HepG2 (cell line): ENCODE results near the gene C1QTNF12. TPM values are rescaled to one million over a fixed set of nuclear protein-coding genes. Genes with fewer than 3 reads are reported as not detected.

Experiments
- CHD4 ChIP-seq: fragments of 200-600 bp; sonication (generic); IDR thresholded peaks from 2 replicates; pipeline ENCODE4 v1.7.0; 2017; ENCODE audit warnings: mild to moderate bottlenecking, low read length, borderline replicate concordance
- FOXJ3 ChIP-seq: sonication (generic); formaldehyde crosslinking; IDR thresholded peaks from 2 replicates; pipeline ENCODE4 v1.4.0; 2020; ENCODE audit warnings: missing genetic modification reagents, mild to moderate bottlenecking, borderline replicate concordance
- HIC2 ChIP-seq: sonication (generic); formaldehyde crosslinking; IDR thresholded peaks from 2 replicates; pipeline ENCODE4 v1.9.0; 2022; ENCODE audit warnings: low read depth, missing genetic modification reagents
- KLF13 ChIP-seq: sonication (generic); formaldehyde crosslinking; IDR thresholded peaks from 2 replicates; pipeline ENCODE4 v1.4.0; 2020; ENCODE audit warnings: mild to moderate bottlenecking, missing genetic modification reagents
- LBX2 ChIP-seq: sonication (generic); formaldehyde crosslinking; IDR thresholded peaks from 2 replicates; pipeline ENCODE4 v1.5.0; 2020; ENCODE audit warnings: missing genetic modification reagents, mild to moderate bottlenecking, borderline replicate concordance
- NFYC ChIP-seq: IDR thresholded peaks from 2 replicates; pipeline ENCODE4 v1.6.1; 2016; ENCODE audit warnings: missing genetic modification reagents, missing compliant biosample characterization
- POGK ChIP-seq: sonication (generic); formaldehyde crosslinking; conservative IDR thresholded peaks from 2 replicates; pipeline ENCODE4 v1.8.0; 2022; ENCODE audit warnings: mild to moderate bottlenecking, moderate library complexity, missing genetic modification reagents
- RAD51 ChIP-seq: fragments of 450-650 bp; IDR thresholded peaks from 2 replicates; pipeline ENCODE4 v1.6.1; 2016; ENCODE audit warnings: borderline replicate concordance
- RORA ChIP-seq: sonication (generic); formaldehyde crosslinking; IDR thresholded peaks from 2 replicates; pipeline ENCODE4 v1.5.0; 2020; ENCODE audit warnings: mild to moderate bottlenecking, missing genetic modification reagents, moderate library complexity
- SMAD9 ChIP-seq: sonication (generic); formaldehyde crosslinking; IDR thresholded peaks from 2 replicates; pipeline ENCODE4 v1.5.1; 2020; ENCODE audit warnings: mild to moderate bottlenecking, missing genetic modification reagents
- XBP1 ChIP-seq: sonication (generic); formaldehyde crosslinking; IDR thresholded peaks from 2 replicates; pipeline ENCODE4 v1.5.0; 2020; ENCODE audit warnings: missing genetic modification reagents
- YEATS2 ChIP-seq: sonication (generic); formaldehyde crosslinking; IDR thresholded peaks from 2 replicates; pipeline ENCODE4 v1.4.0; 2020; ENCODE audit warnings: missing genetic modification reagents, borderline replicate concordance
- ZBTB20 ChIP-seq: sonication (generic); formaldehyde crosslinking; IDR thresholded peaks from 2 replicates; pipeline ENCODE4 v1.8.1; 2023; ENCODE audit warnings: missing genetic modification reagents, low read depth, mild to moderate bottlenecking, borderline replicate concordance
- ZFP36 ChIP-seq: fragments of 150-350 bp; IDR thresholded peaks from 2 replicates; pipeline ENCODE4 v1.6.1; 2018; ENCODE audit warnings: borderline replicate concordance, low read length, low read depth; ENCODE audit not compliant: partially characterized antibody
- ZMAT3 ChIP-seq: sonication (generic); formaldehyde crosslinking; conservative IDR thresholded peaks from 2 replicates; pipeline ENCODE4 v1.7.0; 2021; ENCODE audit warnings: missing genetic modification reagents
- ZNF414 ChIP-seq: sonication (generic); formaldehyde crosslinking; IDR thresholded peaks from 2 replicates; pipeline ENCODE4 v1.5.0; 2020; ENCODE audit warnings: missing genetic modification reagents
- ZNF567 ChIP-seq: sonication (generic); formaldehyde crosslinking; IDR thresholded peaks from 2 replicates; pipeline ENCODE4 v1.8.1; 2023; ENCODE audit warnings: mild to moderate bottlenecking, missing genetic modification reagents, borderline replicate concordance
- ZNF589 ChIP-seq: sonication (generic); formaldehyde crosslinking; conservative IDR thresholded peaks from 2 replicates; pipeline ENCODE4 v1.8.0; 2022; ENCODE audit warnings: mild to moderate bottlenecking, moderate library complexity, missing genetic modification reagents
- ZNF784 ChIP-seq: sonication (generic); formaldehyde crosslinking; IDR thresholded peaks from 2 replicates; pipeline ENCODE4 v1.5.1; 2020; ENCODE audit warnings: missing genetic modification reagents, mild to moderate bottlenecking, borderline replicate concordance
- ZNF800 ChIP-seq: sonication (generic); formaldehyde crosslinking; IDR thresholded peaks from 2 replicates; pipeline ENCODE4 v1.4.0; 2020; ENCODE audit warnings: missing genetic modification reagents
- ZSCAN9 ChIP-seq: IDR thresholded peaks from 2 replicates; pipeline ENCODE4 v1.6.1; 2016; ENCODE audit warnings: borderline replicate concordance
- polyA plus RNA-seq, 8 experiments: library from polyadenylated mRNA; depleted of rRNA in 3 of 8; stranded (reverse) in 7 of 8; unstranded in 1 of 8; fragments of >200 nt; fragmentation: Illumina TruSeq in 4 of 8; extraction: Trizol in 4 of 8; gene quantifications; 2 replicates each; pipeline versions ENCODE4 v1.2.1 to v1.2.3, GENCODE V29; 2011 to 2016; ENCODE audit warnings: low read depth in 4 of 8, missing spikeins in 1 of 8, mixed read lengths in 1 of 8; ENCODE audit not compliant: insufficient read depth in 1 of 8
- total RNA-seq, 5 experiments: library from RNA; depleted of rRNA; stranded (reverse); fragments of >200 nt; fragmentation: Illumina TruSeq; extraction: Trizol; gene quantifications; 2 replicates each; pipeline ENCODE4 v1.2.3, GENCODE V29; 2016; ENCODE audit warnings: low read depth in 1 of 5

The C1QTNF12 gene
- total and polyA plus RNA-seq, 2 of the 13 experiments (the other 11 are each of a cell fraction or from before 2014, with no cell fraction given) = 0.18 to 0.64 TPM

- no peak for TF ChIP-seq ZNF414
- no peak for TF ChIP-seq ZNF800 (CRISPR knock-in tag)
- no peak for TF ChIP-seq XBP1
- TF ChIP-seq FOXJ3 (CRISPR knock-in tag) = no peak
- 0 out of 2 replicates have a peak, but pooled peaks have one; percentile 48 for TF ChIP-seq LBX2 (CRISPR knock-in tag)
- TF ChIP-seq KLF13 (CRISPR knock-in tag) = no peak
- TF ChIP-seq YEATS2 (CRISPR knock-in tag) = no peak
- TF ChIP-seq POGK (CRISPR knock-in tag) = peak; percentile 50
- TF ChIP-seq RORA = no peak
- 0 out of 2 replicates have a peak, but pooled peaks have one; percentile 18 for TF ChIP-seq ZMAT3 (CRISPR knock-in tag)
- TF ChIP-seq HIC2 = no peak
- no peak for TF ChIP-seq ZNF567 (CRISPR knock-in tag)
- no peak for TF ChIP-seq SMAD9 (CRISPR knock-in tag)
- no peak for TF ChIP-seq ZFP36
- peak; percentile 13; the same call in 1 of the 2 replicates for TF ChIP-seq ZBTB20 (CRISPR knock-in tag)
- TF ChIP-seq ZSCAN9 (CRISPR knock-in tag) = no peak
- peak; percentile 61; the same call in 1 of the 2 replicates for TF ChIP-seq RAD51
- no peak for TF ChIP-seq CHD4
- peak; percentile 90 for TF ChIP-seq NFYC (CRISPR knock-in tag)
- 0 out of 2 replicates have a peak, but pooled peaks have one; percentile 36 for TF ChIP-seq ZNF589 (CRISPR knock-in tag)
- TF ChIP-seq ZNF784 (CRISPR knock-in tag) = peak; percentile 23; the same call in 1 of the 2 replicates
Observed at GRCh38 chr1:1231400-1232207, 14.9 kb downstream of the C1QTNF12 start, which contains the start of gene SDF4 (continued).
